NCI-H1436 treated with DMSO at 0.1 percent for 48 hours (cell line): Measurements from ENCODE around the gene COPZ2.
"Not testable (repeated sequence)": the region's sequence is repeated elsewhere in the genome, so short reads cannot be mapped to it uniquely, and the experiment has no call there.

Source experiments
- DNase-seq: peaks from one replicate; lab custom pipeline; 2025; lab: John Stamatoyannopoulos, UW

COPZ2 gene

GRCh38 chr17:48004983-48005382, 32.6 kb downstream of the COPZ2 start:
- no peak for DNase-seq

GRCh38 chr17:48003417-48004151, 34.0 kb downstream of the COPZ2 start:
- peak; percentile 97 for DNase-seq

GRCh38 chr17:48002916-48003416, 34.6 kb downstream of the COPZ2 start:
- no peak for DNase-seq

- peak; percentile 84 for DNase-seq
These were observed 35.2 kb downstream of the COPZ2 start for GRCh38 chr17:48002266-48002915.

- DNase-seq: not testable (repeated sequence)
These were observed 35.9 kb downstream of the COPZ2 start for GRCh38 chr17:48001657-48002056.

GRCh38 chr17:48001197-48001596, 36.4 kb downstream of the COPZ2 start:
- no peak for DNase-seq

GRCh38 chr17:47999582-47999981, 38.0 kb downstream of the COPZ2 start:
- peak; percentile 30 for DNase-seq

- DNase-seq: no peak
These were observed 39.6 kb downstream of the COPZ2 start for GRCh38 chr17:47998044-47998443.

GRCh38 chr17:47997586-47997985, 40.0 kb downstream of the COPZ2 start:
- DNase-seq: no peak

GRCh38 chr17:47996201-47996600, 41.4 kb downstream of the COPZ2 start:
- DNase-seq: no peak

GRCh38 chr17:47995241-47995935, 42.2 kb downstream of the COPZ2 start:
- no peak for DNase-seq

GRCh38 chr17:47994724-47995123, 42.9 kb downstream of the COPZ2 start:
- DNase-seq: no peak

GRCh38 chr17:47993964-47994363, 43.6 kb downstream of the COPZ2 start:
- DNase-seq: no peak

- no peak for DNase-seq
These were observed 44.5 kb downstream of the COPZ2 start for GRCh38 chr17:47993031-47993564.

GRCh38 chr17:47992216-47992615, 45.4 kb downstream of the COPZ2 start:
- DNase-seq: no peak

- DNase-seq: peak; percentile 62
These were observed 46.5 kb downstream of the COPZ2 start for GRCh38 chr17:47990962-47991731.

GRCh38 chr17:47989700-47990099, 47.9 kb downstream of the COPZ2 start:
- DNase-seq: no peak

- no peak for DNase-seq
These were observed 48.4 kb downstream of the COPZ2 start for GRCh38 chr17:47989159-47989558.

- not testable (repeated sequence) for DNase-seq
These were observed 49.2 kb downstream of the COPZ2 start for GRCh38 chr17:47988445-47988844.

- DNase-seq: peak; percentile 72
These were observed 50.3 kb downstream of the COPZ2 start for GRCh38 chr17:47987240-47987835.

GRCh38 chr17:47986520-47986919, 51.1 kb downstream of the COPZ2 start:
- no peak for DNase-seq
